HG03280 (cell line): Measurements from ENCODE around the gene GUF1.
"Not testable (repeated sequence)": the region's sequence is repeated elsewhere in the genome, so short reads cannot be mapped to it uniquely, and the experiment has no call there.

Source experiments
- ATAC-seq: cut with Tn5 transposase; IDR thresholded peaks from one replicate; pipeline ENCODE4 v1.9.1; 2021; ENCODE audit warnings: mild to moderate bottlenecking, moderate library complexity; ENCODE audit not compliant: unreplicated experiment

The GUF1 gene

GRCh38 chr4:44701037-44701436 is 22.8 kb downstream of the GUF1 start:
- ATAC-seq: no peak

DNA sequence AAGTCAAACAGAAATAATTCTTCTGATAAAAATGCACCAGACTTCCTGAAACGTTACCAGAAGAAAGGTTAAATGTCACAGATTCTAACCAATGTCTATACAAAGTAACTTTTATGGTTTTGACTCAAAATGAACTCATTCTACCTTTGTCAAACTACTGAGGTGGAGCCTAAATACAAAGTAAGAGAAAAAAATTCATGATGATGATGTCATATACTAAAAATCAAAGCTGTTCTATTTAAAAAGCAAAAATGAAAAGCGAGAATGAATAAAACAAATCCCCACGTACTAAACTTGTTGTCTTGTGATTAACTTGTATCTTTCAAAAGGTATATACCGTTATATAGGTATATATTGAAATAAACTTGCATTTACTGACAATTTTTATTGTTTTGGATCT is 26.5 kb downstream of the GUF1 start:
- no peak for ATAC-seq

DNA sequence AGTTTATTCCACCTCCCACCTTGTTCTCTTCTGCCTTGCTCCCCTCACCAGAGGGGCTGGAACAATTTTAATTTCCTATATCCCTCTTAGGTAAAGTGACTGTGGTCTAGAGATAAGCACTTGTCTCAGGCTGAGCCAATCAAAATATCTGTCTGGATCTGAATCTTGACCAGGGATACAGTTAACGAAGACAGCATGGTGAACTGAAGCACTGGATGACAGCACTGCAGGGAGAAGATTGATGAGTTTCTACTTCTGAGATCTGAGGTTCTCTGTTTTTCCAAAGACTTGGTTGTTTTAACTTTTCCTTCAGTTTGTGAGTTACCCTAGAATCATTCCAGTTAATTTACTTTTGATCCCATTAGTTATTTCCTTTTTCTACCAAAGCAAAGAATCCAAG is 34.9 kb downstream of the GUF1 start:
- ATAC-seq: no peak

GRCh38 chr4:44716597-44716996 is 38.4 kb downstream of the GUF1 start:
- ATAC-seq: no peak

DNA sequence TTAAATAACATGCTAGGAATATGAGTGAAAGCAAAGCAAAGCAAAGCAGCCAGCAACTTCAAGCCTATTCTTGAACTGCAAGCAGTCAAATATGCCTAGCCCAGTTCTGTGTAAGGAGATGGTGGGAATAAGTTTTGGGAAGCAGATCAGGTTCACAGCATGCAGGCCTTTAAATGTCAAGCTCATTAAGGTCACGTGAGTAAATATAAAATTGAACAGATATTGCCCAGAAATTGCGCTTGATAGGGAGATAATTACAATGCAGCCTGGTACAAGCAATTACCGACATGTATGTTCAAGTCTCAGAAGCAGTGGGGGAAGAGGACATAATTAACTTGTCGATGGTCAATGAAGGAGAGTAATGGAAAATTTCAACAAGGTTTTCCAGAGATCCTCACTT is 42.2 kb downstream of the GUF1 start:
- ATAC-seq: no peak

- ATAC-seq: no peak
Observed at GRCh38 chr4:44722001-44722400, 43.8 kb downstream of the GUF1 start.

DNA sequence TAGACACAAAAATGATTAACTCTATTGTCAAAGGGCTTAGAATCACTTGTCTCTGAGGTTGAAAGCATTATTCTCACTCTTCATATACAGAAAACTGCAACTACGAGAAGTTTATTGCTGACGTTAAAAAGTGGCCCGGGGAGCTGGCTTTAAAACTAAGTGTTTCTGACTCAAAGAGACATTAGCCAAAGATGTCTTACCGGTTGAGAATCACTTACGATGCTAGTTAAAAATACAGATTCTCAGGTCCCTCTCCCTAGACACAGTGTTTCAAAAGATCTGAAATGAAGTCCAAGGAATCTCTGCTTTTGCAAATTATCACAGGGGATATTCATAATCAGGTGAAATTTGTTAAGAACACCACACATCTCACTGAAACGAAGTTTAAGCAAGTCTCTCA is 46.9 kb downstream of the GUF1 start:
- ATAC-seq: no peak

- peak; percentile 42 for ATAC-seq
Observed at GRCh38 chr4:44725726-44726037, 47.5 kb downstream of the GUF1 start.

DNA sequence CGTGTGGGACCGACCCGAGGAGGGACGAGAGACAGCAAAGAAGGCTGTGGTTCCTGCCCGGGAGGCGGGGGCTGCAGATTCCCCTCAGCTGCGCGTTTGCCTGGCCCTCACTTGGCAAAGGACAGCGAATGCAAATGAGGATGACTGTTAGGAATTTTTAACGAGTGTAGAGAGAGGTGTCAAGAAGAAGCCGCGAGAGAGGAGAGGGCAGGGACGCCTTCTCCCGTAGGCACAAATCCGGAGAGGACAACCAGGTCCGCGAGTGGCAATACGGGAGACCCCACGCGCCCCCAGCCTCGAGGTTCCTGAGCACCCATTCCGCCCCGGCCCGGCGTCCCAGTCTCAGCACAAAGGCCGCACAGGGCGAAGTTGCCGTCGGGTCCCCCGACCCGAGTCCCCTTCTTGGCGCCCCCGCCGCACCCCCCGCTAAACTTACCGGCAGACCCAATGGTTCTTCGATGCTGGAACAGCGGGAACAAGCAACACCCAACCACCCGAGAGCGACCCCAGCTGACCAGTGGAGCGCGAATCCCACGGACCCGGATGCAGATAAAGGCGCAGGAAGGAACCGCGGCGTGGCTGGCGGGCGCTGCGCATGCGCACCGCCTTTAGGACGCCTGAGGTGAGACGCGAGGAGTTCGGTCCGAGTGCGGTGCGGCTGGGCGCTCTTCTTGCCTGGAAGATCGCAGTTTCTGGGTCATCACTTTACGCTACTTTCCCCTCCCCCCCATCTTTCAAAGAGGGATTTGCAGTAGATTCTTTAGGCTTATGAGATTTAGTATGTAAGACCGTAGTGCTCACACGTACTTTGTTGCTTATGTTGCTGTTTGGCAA is 48.0 kb downstream of the GUF1 start, which contains the start of gene GNPDA2:
GNPDA2 (minus strand) TSS at position 519 of the 834 bp plus-strand sequence. CDS start 4,349 bp downstream, outside the sequence.
- peak; percentile 94 for ATAC-seq

DNA sequence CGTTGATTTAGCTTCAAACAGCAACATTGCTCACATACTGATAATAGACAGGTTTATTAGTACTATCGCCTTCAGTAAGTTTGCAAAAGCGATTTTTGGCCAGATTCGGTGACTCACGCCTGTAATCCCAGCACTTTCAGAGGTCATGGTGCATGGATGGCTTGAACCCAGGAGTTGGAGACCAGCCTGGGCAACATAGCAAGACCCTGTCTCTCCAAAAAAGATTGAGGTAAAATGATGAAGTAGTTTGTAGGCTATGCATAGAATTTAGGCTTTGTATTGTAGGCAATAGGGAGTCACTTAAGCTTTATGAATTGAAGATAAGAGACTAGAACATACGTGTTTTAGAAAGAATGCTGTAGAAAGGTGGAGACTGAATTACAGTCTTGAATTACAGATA is 49.3 kb downstream of the GUF1 start:
- ATAC-seq: no peak

GRCh38 chr4:44728694-44729093 is 50.5 kb downstream of the GUF1 start:
- not testable (repeated sequence) for ATAC-seq

DNA sequence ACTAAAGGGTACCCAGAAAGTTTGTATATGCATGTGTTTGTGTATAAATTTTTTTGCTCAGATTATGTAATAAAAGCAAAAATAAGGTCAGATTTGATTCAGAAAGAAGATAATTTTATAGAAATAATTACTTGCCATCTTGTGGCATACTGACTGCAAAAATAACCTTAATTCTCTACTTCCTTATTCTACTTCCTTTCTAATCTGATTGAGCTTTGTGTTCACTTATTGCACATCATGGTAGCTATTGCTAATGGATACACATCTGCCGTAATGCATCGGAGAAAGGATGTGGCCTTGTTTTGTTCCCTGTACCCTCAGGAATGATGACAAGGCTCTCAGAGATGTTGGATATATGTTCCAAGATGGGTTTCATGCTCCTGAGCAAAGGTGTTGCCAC is 58.7 kb downstream of the GUF1 start:
- no peak for ATAC-seq

GRCh38 chr4:44738615-44739014 is 60.4 kb downstream of the GUF1 start:
- peak; percentile 73 for ATAC-seq

DNA sequence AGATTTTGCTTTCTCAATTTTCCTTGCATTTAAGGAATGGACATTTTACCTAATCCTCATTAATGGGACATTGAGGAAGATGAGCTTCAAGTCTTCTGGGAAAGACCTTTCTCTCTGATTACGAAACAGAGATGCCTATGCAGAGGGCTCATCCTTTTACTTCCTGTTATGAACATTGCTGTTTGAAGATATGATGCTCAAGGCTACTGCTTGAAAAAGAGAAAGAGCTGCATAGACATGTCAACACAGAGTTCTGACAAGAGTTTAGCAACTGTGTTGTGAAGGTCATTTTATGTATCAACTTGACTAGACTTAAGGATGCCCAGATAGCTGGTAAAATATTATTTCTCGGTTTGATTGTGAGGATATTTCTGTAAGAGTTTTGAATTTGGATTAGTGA is 62.0 kb downstream of the GUF1 start:
- ATAC-seq: no peak
